Trophoblast cell (in vitro differentiated cells and primary cell): ENCODE results near the gene KRT79.

Experiments
- DNase-seq, 2 donors: peaks; one replicate each; pipeline ENCODE4 v3.0.0-alpha.2; 2016
- H2AFZ ChIP-seq: 2 replicates; pipeline ENCODE4 v1.6.1; 2013; ENCODE audit warnings: low read length, moderate library complexity, mild to moderate bottlenecking; ENCODE audit not compliant: insufficient read depth, poor library complexity
- H2AK5ac ChIP-seq: 2 replicates; pipeline ENCODE4 v1.6.1; 2013; ENCODE audit warnings: mild to moderate bottlenecking, low read length
- H2BK120ac ChIP-seq: 2 replicates; pipeline ENCODE4 v1.6.1; 2013; ENCODE audit warnings: low read length, mild to moderate bottlenecking, moderate library complexity; ENCODE audit not compliant: insufficient read depth, poor library complexity
- H2BK12ac ChIP-seq: 2 replicates; pipeline ENCODE4 v1.6.1; 2013; ENCODE audit warnings: mild to moderate bottlenecking, low read length, moderate library complexity
- H2BK5ac ChIP-seq: 2 replicates; pipeline ENCODE4 v1.6.1; 2013; ENCODE audit warnings: low read length, low read depth, moderate library complexity, mild to moderate bottlenecking; ENCODE audit not compliant: poor library complexity
- H3K14ac ChIP-seq: 2 replicates; pipeline ENCODE4 v1.6.1; 2013; ENCODE audit warnings: mild to moderate bottlenecking, low read length
- H3K18ac ChIP-seq: 2 replicates; pipeline ENCODE4 v1.6.1; 2013; ENCODE audit warnings: mild to moderate bottlenecking, low read length
- H3K23ac ChIP-seq: 2 replicates; pipeline ENCODE4 v1.6.1; 2013; ENCODE audit warnings: low read length
- H3K27ac ChIP-seq: 2 replicates; pipeline ENCODE4 v1.5.1; 2013; ENCODE audit warnings: low read depth, mild to moderate bottlenecking, inconsistent platforms, low read length, moderate library complexity
- H3K27me3 ChIP-seq: 2 replicates; pipeline ENCODE4 v1.6.1; 2013; ENCODE audit warnings: inconsistent platforms, mild to moderate bottlenecking, low read length, moderate library complexity; ENCODE audit not compliant: insufficient read depth
- H3K36me3 ChIP-seq, 2 experiments: 1 replicate in 1 of 2; 2 replicates in 1 of 2; pipeline ENCODE4 v1.6.1; 2013; ENCODE audit warnings: low read length in 2 of 2, mild to moderate bottlenecking in 2 of 2, moderate library complexity in 1 of 2; ENCODE audit not compliant: insufficient read depth in 2 of 2, control insufficient read depth in 1 of 2
- H3K4ac ChIP-seq: 2 replicates; pipeline ENCODE4 v1.6.1; 2013; ENCODE audit warnings: low read depth, mild to moderate bottlenecking, low read length, moderate library complexity
- H3K4me1 ChIP-seq, 2 experiments: 1 replicate in 1 of 2; 2 replicates in 1 of 2; pipeline ENCODE4 v1.6.1; 2013; ENCODE audit warnings: low read length in 2 of 2, mild to moderate bottlenecking in 2 of 2, moderate library complexity in 1 of 2; ENCODE audit not compliant: insufficient read depth in 2 of 2, control insufficient read depth in 1 of 2
- H3K4me2 ChIP-seq: 2 replicates; pipeline ENCODE4 v1.6.1; 2013; ENCODE audit warnings: inconsistent platforms, mild to moderate bottlenecking, low read length, moderate library complexity
- H3K4me3 ChIP-seq: 2 replicates; pipeline ENCODE4 v1.5.1; 2013; ENCODE audit warnings: mild to moderate bottlenecking, low read depth, low read length, inconsistent platforms
- H3K79me1 ChIP-seq: one replicate; pipeline ENCODE4 v1.6.1; 2013; ENCODE audit warnings: low read length
- H3K79me2 ChIP-seq: 2 replicates; pipeline ENCODE4 v1.6.1; 2013; ENCODE audit warnings: low read length, mild to moderate bottlenecking; ENCODE audit not compliant: control insufficient read depth, insufficient read depth, poor library complexity
- H3K9ac ChIP-seq: 2 replicates; pipeline ENCODE4 v1.6.1; 2013; ENCODE audit warnings: mild to moderate bottlenecking, low read length
- H3K9me3 ChIP-seq: 2 replicates; pipeline ENCODE4 v1.6.1; 2013; ENCODE audit warnings: low read depth, mild to moderate bottlenecking, control low read depth, inconsistent platforms, low read length; ENCODE audit not compliant: insufficient read depth
- H4K12ac ChIP-seq: 2 replicates; pipeline ENCODE4 v1.6.1; 2013; ENCODE audit warnings: low read depth, mild to moderate bottlenecking, low read length, moderate library complexity
- H4K8ac ChIP-seq: 2 replicates; pipeline ENCODE4 v1.6.1; 2013; ENCODE audit warnings: low read depth, mild to moderate bottlenecking, low read length, moderate library complexity
- H4K91ac ChIP-seq: one replicate; pipeline ENCODE4 v1.6.1; 2013; ENCODE audit warnings: low read depth, mild to moderate bottlenecking, low read length, moderate library complexity
- WGBS: extraction: QIAGEN DNeasy Blood & Tissue Kit; methylation state at CpG from one replicate; pipeline ENCODE4 v1.1.7; 2013; ENCODE audit warnings: missing lambda C conversion rate; ENCODE audit not compliant: insufficient read length, insufficient coverage; ENCODE audit errors: extremely low coverage; 5-methylcytosine and 5-hydroxymethylcytosine counted together

The KRT79 gene

DNA sequence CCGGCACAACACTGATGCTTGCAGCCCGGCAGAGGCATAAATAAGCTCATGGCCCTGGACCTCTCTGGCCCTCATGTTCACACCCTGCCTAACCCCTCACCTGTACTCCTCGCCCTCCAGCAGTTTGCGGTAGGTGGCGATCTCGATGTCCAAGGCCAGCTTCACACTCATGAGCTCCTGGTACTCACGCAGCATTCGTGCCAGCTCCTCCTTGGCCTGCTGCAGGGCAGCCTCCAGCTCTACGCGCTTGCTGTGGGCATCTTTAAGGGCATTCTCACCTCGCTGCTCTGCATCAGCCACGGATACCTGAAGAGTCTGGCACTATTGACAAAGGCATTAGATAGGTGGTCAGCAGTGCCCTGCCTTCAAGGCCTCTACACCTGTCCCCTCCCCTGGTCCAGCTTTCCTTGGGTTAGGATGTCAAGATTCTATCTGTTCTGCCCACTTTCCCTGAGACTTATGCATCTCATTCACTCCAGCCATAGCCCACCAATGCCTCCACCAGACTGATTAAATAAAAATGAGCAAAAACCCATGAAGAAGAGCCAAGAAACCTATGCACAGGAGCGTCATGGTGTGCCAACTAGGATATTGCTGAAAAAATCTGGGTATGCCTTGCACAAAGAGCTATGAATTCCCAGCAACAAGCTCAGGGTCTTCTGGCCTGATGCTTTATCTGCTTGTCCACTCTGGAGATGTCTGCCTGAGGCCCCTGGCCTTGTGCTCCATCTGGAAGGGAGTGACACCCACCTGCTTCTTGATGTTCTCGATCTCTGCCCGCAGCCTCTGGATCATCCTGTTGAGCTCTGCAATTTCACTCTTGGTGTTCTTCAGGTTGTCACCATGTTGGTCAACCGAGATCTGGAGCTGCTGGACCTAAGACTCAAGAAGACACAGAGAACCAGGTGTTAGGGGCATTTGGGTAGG lies 26.3 kb downstream of the KRT79 start:
- whole genome bisulfite sequencing = no CpG with 5 or more reads among the region's 16 CpGs
- Histone ChIP-seq H2BK120ac (no peak overlapping the region), H2BK5ac (no peak overlapping the region), H4K12ac (no peak overlapping the region), H4K91ac (no peak overlapping the region), H3K4ac (no peak overlapping the region), H3K4me2 (no peak overlapping the region), H3K27ac (no peak overlapping the region), H3K18ac (no peak overlapping the region), H2AFZ (no peak overlapping the region), H3K9me3 (peaks cover 4% of the 10 kb centered on the region), H3K14ac (no peak overlapping the region), H3K79me2 (no peaks in the 10 kb centered on the region), H3K4me1 (no peaks in the 10 kb centered on the region), H3K9ac (no peak overlapping the region), H3K79me1 (no peaks in the 10 kb centered on the region), H4K8ac (no peak overlapping the region), H2AK5ac (no peak overlapping the region), H3K36me3 (no peaks in the 10 kb centered on the region), H3K27me3 (no peaks in the 10 kb centered on the region), H2BK12ac (no peak overlapping the region), H3K23ac (no peak overlapping the region), H3K4me3 (no peak overlapping the region)
- no peak for DNase-seq

DNA sequence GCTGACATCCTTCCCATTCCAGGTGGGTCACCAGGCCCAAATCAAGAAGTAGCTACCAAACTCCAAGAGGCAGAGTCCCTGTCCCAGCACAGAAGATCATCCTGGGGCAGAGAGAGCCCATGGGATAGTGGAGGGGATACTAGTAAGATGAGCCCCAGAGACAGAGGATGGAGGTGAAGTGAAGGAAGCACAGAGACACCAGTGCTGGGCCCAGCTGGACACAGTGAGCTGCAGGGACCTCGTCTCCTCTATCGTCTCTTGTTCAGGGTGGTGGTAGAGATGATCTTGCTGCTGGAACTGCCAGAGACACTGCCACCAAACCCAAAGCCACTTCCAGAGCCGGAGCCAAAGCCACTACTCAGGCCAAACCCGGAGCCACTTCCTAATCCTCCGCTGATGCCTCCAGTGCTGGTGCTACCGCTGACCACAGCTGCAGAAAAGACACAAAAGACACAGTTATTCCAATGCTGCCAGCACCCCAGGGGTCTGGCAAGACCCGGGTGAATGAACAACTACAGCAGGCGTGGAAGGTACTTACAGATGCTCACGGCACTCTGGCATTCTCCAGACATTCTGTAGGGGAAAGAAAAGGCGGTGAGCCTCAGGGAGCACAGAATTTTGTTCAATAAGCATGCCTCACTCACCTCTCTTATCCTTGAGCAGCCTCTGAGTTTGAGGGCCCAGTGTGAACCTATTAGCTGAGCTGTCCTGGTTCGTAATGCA lies 27.1 kb downstream of the KRT79 start:
- no CpG with 5 or more reads among the region's 11 CpGs for WGBS
- Histone ChIP-seq H3K18ac (no peak overlapping the region), H4K91ac (no peak overlapping the region), H3K79me1 (no peaks in the 10 kb centered on the region), H3K14ac (no peak overlapping the region), H2AFZ (no peak overlapping the region), H3K79me2 (no peaks in the 10 kb centered on the region), H2BK120ac (no peak overlapping the region), H2AK5ac (no peak overlapping the region), H3K4me3 (no peak overlapping the region), H3K27ac (no peak overlapping the region), H2BK12ac (no peak overlapping the region), H3K4me2 (no peak overlapping the region), H3K4me1 (no peaks in the 10 kb centered on the region), H3K9me3 (peaks cover 4% of the 10 kb centered on the region), H3K9ac (no peak overlapping the region), H3K36me3 (no peaks in the 10 kb centered on the region), H4K12ac (no peak overlapping the region), H3K27me3 (no peaks in the 10 kb centered on the region), H4K8ac (no peak overlapping the region), H3K23ac (no peak overlapping the region), H3K4ac (no peak overlapping the region), H2BK5ac (no peak overlapping the region)
- DNase-seq = no peak

GRCh38 chr12:52806169-52806811 lies 27.8 kb downstream of the KRT79 start:
- H2AFZ ChIP-seq = no peak overlapping the region
- H4K91ac ChIP-seq = no peak overlapping the region
- H3K4me3 ChIP-seq = no peak overlapping the region
- no peaks in the 10 kb centered on the region for H3K36me3 ChIP-seq
- H3K9me3 ChIP-seq = peaks cover 4% of the 10 kb centered on the region
- H3K23ac ChIP-seq = no peak overlapping the region
- no peak overlapping the region for H4K8ac ChIP-seq
- no peak overlapping the region for H2BK12ac ChIP-seq
- no peaks in the 10 kb centered on the region for H3K79me2 ChIP-seq
- no peak for DNase-seq
- H3K18ac ChIP-seq = no peak overlapping the region
- no peak overlapping the region for H2BK5ac ChIP-seq
- H3K4ac ChIP-seq = no peak overlapping the region
- no peak overlapping the region for H3K4me2 ChIP-seq
- no peak overlapping the region for H2AK5ac ChIP-seq
- no peak overlapping the region for H3K14ac ChIP-seq
- H3K9ac ChIP-seq = no peak overlapping the region
- H3K4me1 ChIP-seq = no peaks in the 10 kb centered on the region
- no peak overlapping the region for H3K27ac ChIP-seq
- H3K27me3 ChIP-seq = no peaks in the 10 kb centered on the region
- no peak overlapping the region for H4K12ac ChIP-seq
- H2BK120ac ChIP-seq = no peak overlapping the region
- no CpG with 5 or more reads among the region's 3 CpGs for WGBS
- H3K79me1 ChIP-seq = no peaks in the 10 kb centered on the region

GRCh38 chr12:52805739-52806138 lies 28.4 kb downstream of the KRT79 start:
- Histone ChIP-seq H3K9me3 (peaks cover 4% of the 10 kb centered on the region), H2AK5ac (no peak overlapping the region), H3K4ac (no peak overlapping the region), H4K12ac (no peak overlapping the region), H4K91ac (no peak overlapping the region), H2BK120ac (no peak overlapping the region), H3K79me2 (no peaks in the 10 kb centered on the region), H2BK5ac (no peak overlapping the region), H3K9ac (no peak overlapping the region), H3K4me2 (no peak overlapping the region), H3K18ac (no peak overlapping the region), H2BK12ac (no peak overlapping the region), H3K79me1 (no peaks in the 10 kb centered on the region), H3K14ac (no peak overlapping the region), H3K4me3 (no peak overlapping the region), H3K36me3 (no peaks in the 10 kb centered on the region), H2AFZ (no peak overlapping the region), H3K27ac (no peak overlapping the region), H3K4me1 (no peaks in the 10 kb centered on the region), H3K27me3 (no peaks in the 10 kb centered on the region), H3K23ac (no peak overlapping the region), H4K8ac (no peak overlapping the region)
- WGBS = no CpG with 5 or more reads among the region's 3 CpGs
- no peak for DNase-seq
